ENCODE data around the gene GRHL3. TPM values are rescaled to one million over a fixed set of nuclear protein-coding genes. Genes with fewer than 3 reads are reported as not detected.

Gene GRHL3
- total and polyA plus RNA-seq, 2 donors (not counting 3 experiments of a cell fraction or from before 2014, with no cell fraction given) = not detected

- TF ChIP-seq POLR2A (IDR thresholded peaks at IDR 0.05; ENCODE audit: low read depth, low read length) (no peak), MYC (IDR thresholded peaks at IDR 0.05; ENCODE audit: low read depth, low read length) (no peak), FOS (IDR thresholded peaks at IDR 0.05; ENCODE audit: borderline replicate concordance, insufficient read depth, low read length) (no peak), JUN (IDR thresholded peaks at IDR 0.05; ENCODE audit: borderline replicate concordance, insufficient read depth, insufficient read length, low read depth) (no peak), CTCF (IDR thresholded peaks at IDR 0.05; ENCODE audit: extremely low read depth in 1 of 2, insufficient read depth in 1 of 2, low read depth in 1 of 2, low read length in 2 of 2) (no peak), GATA2 (IDR thresholded peaks at IDR 0.05; ENCODE audit: insufficient read depth, insufficient read length, low read depth, low read length) (no peak), POLR2AphosphoS5 (IDR thresholded peaks at IDR 0.05; ENCODE audit: insufficient read depth, low read depth, low read length) (no peak), EZH2 (IDR thresholded peaks at IDR 0.05; ENCODE audit: borderline replicate concordance, low read depth, low read length, severe bottlenecking) (no peak), MAX (IDR thresholded peaks at IDR 0.05; ENCODE audit: insufficient read depth, insufficient read length) (no peak)
- no peaks in the 10 kb centered on the region for H3K4me1 ChIP-seq (ENCODE audit: control insufficient read depth, extremely low read depth, insufficient read depth, low read length)
- no peaks in the 10 kb centered on the region for H4K20me1 ChIP-seq (replicated peaks; ENCODE audit: control insufficient read depth, extremely low read depth, insufficient read depth, low read length)
- peaks cover 16 to 27% of the 10 kb centered on the region in 2 experiments for H3K27me3 ChIP-seq (ENCODE audit: control insufficient read depth in 2 of 2, insufficient read depth in 2 of 2, low read length in 2 of 2)
- FAIRE-seq (no peak), DNase-seq (ENCODE audit: low read depth, low spot score) (no peak)
- H3K79me2 ChIP-seq (ENCODE audit: control insufficient read depth, insufficient read depth, low read length) = no peaks in the 10 kb centered on the region
- POLR2A ChIA-PET = no interaction called here
- H3K4me3 ChIP-seq (replicated peaks in 1 of 3; ENCODE audit: insufficient read depth in 1 of 3, low read depth in 1 of 3, low read length in 3 of 3) = no peak overlapping the region
- no peaks in the 10 kb centered on the region for H3K36me3 ChIP-seq (ENCODE audit: control insufficient read depth in 2 of 2, extremely low read depth in 1 of 2, insufficient read depth in 2 of 2, low read length in 2 of 2)
- CTCF ChIA-PET = interaction anchor here (1.5 kb wide), 1 partner anchor 23 kb away, joined by 3 read pairs; no protein-coding TSS in a partner anchor
- no peaks in the 10 kb centered on the region for H3K9me3 ChIP-seq (replicated peaks; ENCODE audit: control insufficient read depth, insufficient read depth, low read length)
- H3K9ac ChIP-seq (replicated peaks; ENCODE audit: extremely low read depth, insufficient read depth, low read length) = no peak overlapping the region
- dilution Hi-C loops (cut with MboI; ENCODE audit: extremely low pct_ligation_motif_present, low sequenced_read_pairs) (no loop called here), intact Hi-C loops (cut with micrococcal nuclease) (no loop called here)
- no peak overlapping the region for H3K27ac ChIP-seq (ENCODE audit: insufficient read depth, low read depth, low read length)
- no peak overlapping the region for H2AFZ ChIP-seq (ENCODE audit: low read depth, low read length)
- H3K9me1 ChIP-seq (replicated peaks; ENCODE audit: control insufficient read depth, extremely low read depth, insufficient read depth, low read length) = no peaks in the 10 kb centered on the region
- H3K4me2 ChIP-seq (ENCODE audit: insufficient read depth, low read length) = no peak overlapping the region
- no TSS peak for BruUV-seq (replicated peaks)
Observed at GRCh38 chr1:24304763-24305162, 14.4 kb upstream of the GRHL3 start.
